ENCODE data around the gene PLEKHA7.
"Not testable (repeated sequence)": the region's sequence is repeated elsewhere in the genome, so short reads cannot be mapped to it uniquely, and the experiment has no call there.

PLEKHA7 gene

GRCh38 chr11:16874275-16874975, 139.8 kb downstream of the PLEKHA7 start:
- DNase-seq, result peak; percentile 37

DNA sequence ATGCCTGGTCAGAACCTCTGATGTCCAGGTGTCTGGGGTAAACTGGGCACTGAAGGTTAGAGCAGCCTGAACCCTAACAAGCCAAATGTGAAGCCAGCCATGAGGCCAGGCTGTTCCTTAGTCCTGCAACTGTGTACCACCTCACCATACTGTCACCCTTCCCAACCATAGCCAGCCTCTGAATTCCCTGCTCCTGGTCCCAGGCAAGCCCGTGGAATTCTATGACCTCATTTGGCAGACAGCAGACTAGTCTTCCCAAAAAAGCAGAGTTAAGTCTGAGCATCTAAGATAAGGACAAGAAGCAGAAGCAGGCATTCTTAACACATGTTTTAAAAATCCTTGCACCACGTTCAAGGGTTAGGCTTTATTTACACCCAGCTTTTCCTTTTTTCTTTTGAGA, 140.9 kb downstream of the PLEKHA7 start:
- no peak for DNase-seq

GRCh38 chr11:16871368-16871767, 142.8 kb downstream of the PLEKHA7 start:
- DNase-seq, result no peak

DNA sequence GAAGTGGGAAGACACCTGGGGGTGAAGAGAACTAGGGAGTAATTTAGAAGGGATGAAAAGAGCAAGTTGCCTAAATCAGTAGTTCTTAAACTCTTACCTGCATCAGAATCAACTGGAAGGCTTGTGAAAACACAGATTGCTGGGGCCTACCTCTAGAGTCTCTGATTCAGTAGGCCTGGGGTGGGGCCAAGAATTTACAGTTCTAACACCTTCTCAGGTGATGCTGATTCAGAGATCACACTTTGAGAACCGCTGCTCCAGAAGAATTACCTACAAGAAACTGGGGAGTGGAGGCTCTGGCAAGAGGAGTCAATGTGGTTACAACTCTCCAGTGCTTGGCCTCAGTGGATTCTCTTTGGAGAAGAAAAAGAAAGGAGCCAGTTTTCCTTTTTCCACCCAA, 147.1 kb downstream of the PLEKHA7 start:
- no peak for DNase-seq

- not testable (repeated sequence) for DNase-seq
These were observed 149.8 kb downstream of the PLEKHA7 start for GRCh38 chr11:16864428-16864827.

- DNase-seq, result no peak
These were observed 150.8 kb downstream of the PLEKHA7 start for GRCh38 chr11:16863389-16863788.

- no peak for DNase-seq
These were observed 151.5 kb downstream of the PLEKHA7 start for GRCh38 chr11:16862726-16863125.

GRCh38 chr11:16861862-16862261, 152.4 kb downstream of the PLEKHA7 start:
- DNase-seq, result peak; percentile 50

GRCh38 chr11:16860617-16861016, 153.6 kb downstream of the PLEKHA7 start:
- DNase-seq, result peak; percentile 50

- no peak for DNase-seq
These were observed 154.6 kb downstream of the PLEKHA7 start for GRCh38 chr11:16859651-16860050.

DNA sequence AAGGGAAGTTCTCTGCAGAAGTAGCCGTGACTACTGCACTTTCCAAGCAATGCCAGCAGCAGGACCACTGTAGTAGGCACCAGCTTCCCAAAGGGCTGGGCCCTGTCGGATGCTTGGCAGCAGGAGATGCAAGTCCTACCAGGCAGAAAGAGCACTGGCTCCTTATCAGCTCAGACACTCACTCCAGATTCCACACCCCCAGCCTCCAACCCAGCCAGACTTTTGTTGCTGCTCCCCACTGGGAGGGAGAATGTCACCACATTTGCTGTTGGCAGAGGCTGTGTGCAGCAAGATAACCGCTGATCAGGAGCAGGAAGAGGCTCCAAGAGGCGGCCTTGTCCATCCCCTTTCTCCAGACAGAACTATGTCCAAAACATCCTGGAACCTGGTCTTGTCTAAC, 157.0 kb downstream of the PLEKHA7 start:
- DNase-seq, result peak; percentile 97

DNA sequence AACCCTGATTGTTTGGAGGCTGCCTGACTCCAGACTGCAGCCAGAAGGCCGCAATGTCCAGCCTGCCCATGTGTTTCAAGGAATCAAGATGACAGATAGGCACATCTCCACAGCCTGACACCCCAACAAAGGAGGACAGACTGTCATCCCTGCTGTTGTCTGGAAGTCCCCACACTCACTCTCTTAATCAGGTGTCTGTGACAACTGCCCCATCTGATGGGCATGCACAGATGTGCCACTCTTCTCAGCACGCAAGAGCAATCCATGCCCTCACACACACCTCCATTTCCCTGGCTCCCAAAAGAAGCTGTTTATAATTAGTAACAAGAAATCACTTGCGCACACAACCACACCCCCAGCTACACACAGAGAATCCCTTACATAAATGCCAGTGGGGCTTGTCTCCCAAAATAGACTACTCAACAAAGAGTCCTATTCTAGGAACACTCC, 158.2 kb downstream of the PLEKHA7 start:
- no peak for DNase-seq

GRCh38 chr11:16854979-16855378, 159.2 kb downstream of the PLEKHA7 start:
- DNase-seq, result no peak

GRCh38 chr11:16853859-16854258, 160.4 kb downstream of the PLEKHA7 start:
- peak; percentile 69 for DNase-seq

DNA sequence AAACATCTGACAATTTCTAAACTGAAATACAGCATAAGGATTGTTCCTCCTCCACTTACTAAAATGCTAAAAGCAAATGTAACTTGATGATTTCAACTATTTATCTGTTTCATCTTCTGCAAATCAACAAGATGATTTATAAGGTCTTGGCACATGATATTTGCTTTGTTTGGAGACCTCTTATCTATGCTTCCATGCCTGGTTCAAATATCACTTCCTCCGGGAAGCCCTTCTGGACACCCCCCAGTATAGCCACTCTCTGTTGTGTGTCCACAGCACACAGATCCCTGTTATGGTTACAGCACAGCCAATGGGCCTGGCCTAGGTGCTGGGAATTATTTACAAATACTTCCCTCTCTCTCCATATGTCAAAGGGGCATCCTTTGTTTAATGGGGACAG, 160.9 kb downstream of the PLEKHA7 start:
- DNase-seq, result no peak

GRCh38 chr11:16846305-16846704, 167.9 kb downstream of the PLEKHA7 start:
- DNase-seq, result no peak

DNA sequence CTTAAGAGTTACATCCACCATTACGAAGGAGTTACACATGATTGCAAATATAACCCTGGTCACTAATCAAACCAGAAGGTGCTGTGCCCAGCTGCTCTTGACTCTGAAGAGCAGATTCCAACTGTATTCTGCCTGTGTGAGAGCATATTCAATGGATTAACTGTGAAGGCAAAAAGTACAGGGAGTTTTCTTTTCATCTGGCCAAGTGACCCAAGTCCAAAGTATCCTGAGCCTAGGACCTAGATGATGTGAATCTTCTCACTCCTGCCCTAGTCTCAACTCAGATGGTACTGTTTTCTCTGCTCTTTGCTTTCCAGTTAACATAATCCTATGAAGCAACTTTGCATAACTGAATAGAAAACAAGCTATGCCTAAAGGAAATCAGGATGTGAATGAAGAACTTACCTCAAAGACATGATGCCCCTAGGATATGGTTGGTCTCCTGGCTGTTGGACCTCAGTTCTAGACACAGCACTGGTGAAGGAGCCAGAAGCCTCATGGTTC, 169.9 kb downstream of the PLEKHA7 start:
- no peak for DNase-seq

GRCh38 chr11:16843294-16843693, 170.9 kb downstream of the PLEKHA7 start:
- DNase-seq, result no peak

- DNase-seq, result no peak
These were observed 172.2 kb downstream of the PLEKHA7 start for GRCh38 chr11:16841984-16842383.

DNA sequence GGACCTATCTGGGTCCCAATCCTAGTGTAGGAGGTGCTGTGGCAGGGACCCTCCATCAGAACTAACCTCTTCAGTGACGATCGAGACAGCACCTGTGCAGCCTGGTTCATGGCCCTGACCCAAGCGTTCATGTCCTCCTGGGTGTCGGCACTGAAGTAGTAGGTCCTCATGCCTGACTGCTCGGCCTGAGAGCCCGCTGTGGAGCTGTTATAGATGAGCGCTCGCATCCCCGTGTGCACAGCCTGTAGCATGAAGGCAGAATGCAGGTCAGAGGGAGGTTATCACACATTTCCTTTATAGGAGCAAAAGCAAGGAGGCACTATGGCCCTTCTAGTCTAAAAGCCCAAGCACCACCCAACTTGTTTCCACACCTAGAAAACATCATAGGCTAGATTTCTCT, 172.7 kb downstream of the PLEKHA7 start:
- DNase-seq, result no peak

DNA sequence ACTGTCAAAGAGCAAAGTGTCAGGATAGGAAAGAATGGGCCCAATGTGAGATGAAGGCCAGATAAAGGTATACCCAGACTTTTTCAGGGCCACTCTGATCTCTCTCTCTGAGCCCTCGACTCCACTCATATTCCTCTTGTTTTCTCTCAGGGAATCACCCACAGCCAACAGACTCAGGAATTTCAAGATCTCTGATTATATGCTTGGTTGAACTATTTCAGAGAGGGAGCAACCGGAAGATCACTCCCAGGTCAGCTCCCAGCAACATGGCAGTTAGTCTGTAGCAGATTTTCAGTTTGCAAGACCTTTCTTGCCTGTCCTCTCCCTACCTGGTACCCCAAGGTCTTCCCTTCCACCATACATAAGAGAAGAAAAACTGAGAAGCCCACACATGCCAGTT, 173.3 kb downstream of the PLEKHA7 start:
- no peak for DNase-seq

DNA sequence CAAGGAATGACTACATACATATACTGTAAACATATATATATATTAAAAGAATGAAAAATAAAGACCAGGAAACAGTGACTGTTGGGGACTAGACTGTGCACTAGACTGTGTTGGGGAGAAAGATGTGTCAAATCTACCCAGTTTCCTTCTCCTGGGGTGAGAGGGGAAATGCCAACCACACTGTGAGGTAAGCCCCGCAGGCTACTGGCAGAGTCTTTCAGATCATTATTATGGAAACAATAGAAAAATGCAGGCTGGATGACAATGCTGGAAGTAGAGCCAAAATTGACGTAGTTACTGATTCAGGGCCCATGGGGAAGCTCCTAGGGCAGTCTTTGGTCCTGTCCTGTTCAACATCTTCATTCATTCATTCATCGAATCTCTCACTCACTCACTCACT, 174.4 kb downstream of the PLEKHA7 start:
- no peak for DNase-seq

GRCh38 chr11:16834384-16834783, 179.8 kb downstream of the PLEKHA7 start:
- no peak for DNase-seq

DNA sequence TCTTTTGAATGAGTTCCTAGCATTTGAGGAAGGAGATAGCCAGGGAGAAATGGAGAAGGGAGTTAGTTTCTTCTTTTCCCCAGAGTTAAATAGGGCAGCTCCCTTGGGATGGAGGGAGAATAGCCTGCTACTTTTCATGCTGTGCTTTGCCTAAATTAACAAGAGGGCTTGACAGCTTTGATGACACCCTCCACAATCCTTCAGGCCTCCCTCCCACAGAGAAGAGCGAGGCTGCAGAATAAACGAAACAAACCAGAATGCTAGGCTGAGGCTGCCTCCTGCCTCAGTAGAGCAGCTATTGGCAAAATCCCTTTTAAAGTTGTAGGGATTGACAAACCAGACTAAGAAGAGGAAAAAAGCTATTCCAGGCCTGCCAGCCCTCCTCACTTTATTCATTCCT, 181.2 kb downstream of the PLEKHA7 start:
- no peak for DNase-seq

- DNase-seq, result no peak
These were observed 182.0 kb downstream of the PLEKHA7 start for GRCh38 chr11:16832193-16832539.
